ENCODE measurements around the gene ANKS1B.
"Not testable (repeated sequence)": the region's sequence is repeated elsewhere in the genome, so short reads cannot be mapped to it uniquely, and the experiment has no call there.

ANKS1B gene

GRCh38 chr12:98840325-98840724, 1144.4 kb downstream of the ANKS1B start:
- no peak for DNase-seq

GRCh38 chr12:98838231-98838647, 1146.5 kb downstream of the ANKS1B start:
- DNase-seq, result no peak

GRCh38 chr12:98837134-98837752, 1147.5 kb downstream of the ANKS1B start:
- not testable (repeated sequence) for DNase-seq

GRCh38 chr12:98830657-98831056, 1154.1 kb downstream of the ANKS1B start:
- no peak for DNase-seq

GRCh38 chr12:98828802-98829600, 1155.7 kb downstream of the ANKS1B start:
- DNase-seq, result no peak

- no peak for DNase-seq
Observed at GRCh38 chr12:98823012-98823411, 1161.7 kb downstream of the ANKS1B start.

- DNase-seq, result no peak
Observed at GRCh38 chr12:98821866-98822265, 1162.9 kb downstream of the ANKS1B start.

GRCh38 chr12:98821232-98821631, 1163.5 kb downstream of the ANKS1B start:
- no peak for DNase-seq

GRCh38 chr12:98819821-98820404, 1164.8 kb downstream of the ANKS1B start:
- no peak for DNase-seq

- DNase-seq, result no peak
Observed at GRCh38 chr12:98819071-98819470, 1165.7 kb downstream of the ANKS1B start.

- DNase-seq, result no peak
Observed at GRCh38 chr12:98818239-98818638, 1166.5 kb downstream of the ANKS1B start.

- DNase-seq, result no peak
Observed at GRCh38 chr12:98817742-98818141, 1167.0 kb downstream of the ANKS1B start.

- DNase-seq, result no peak
Observed at GRCh38 chr12:98816720-98817119, 1168.0 kb downstream of the ANKS1B start.

GRCh38 chr12:98814254-98814653, 1170.5 kb downstream of the ANKS1B start:
- no peak for DNase-seq

GRCh38 chr12:98812225-98812624, 1172.5 kb downstream of the ANKS1B start:
- DNase-seq, result no peak

GRCh38 chr12:98808243-98808875, 1176.4 kb downstream of the ANKS1B start:
- DNase-seq, result no peak

GRCh38 chr12:98807187-98807586, 1177.5 kb downstream of the ANKS1B start:
- DNase-seq, result no peak

- DNase-seq, result no peak
Observed at GRCh38 chr12:98803468-98804209, 1181.1 kb downstream of the ANKS1B start.

- no peak for DNase-seq
Observed at GRCh38 chr12:98799822-98800221, 1184.9 kb downstream of the ANKS1B start.

- no peak for DNase-seq
Observed at GRCh38 chr12:98799146-98799810, 1185.5 kb downstream of the ANKS1B start.

- DNase-seq, result no peak
Observed at GRCh38 chr12:98797200-98797599, 1187.5 kb downstream of the ANKS1B start.

GRCh38 chr12:98796745-98797144, 1188.0 kb downstream of the ANKS1B start:
- no peak for DNase-seq
